Endothelial cell of umbilical vein (primary cell): ENCODE results near the gene LNPEP. TPM values are rescaled to one million over a fixed set of nuclear protein-coding genes. Genes with fewer than 3 reads are reported as not detected.

Experiments used
- BruUV-seq: library from RNA; stranded (reverse); fragments of 400-500 nt; replicated peaks from 2 replicates; lab custom pipeline; 2021; lab: Mats Ljungman, UMichigan
- CTCF ChIA-PET: fragments of 300-600, 350-600 bp; sonication (Branson Sonifier 250); formaldehyde crosslinking; loops from one replicate; lab custom pipeline; 2021; ENCODE audit warnings: antibody characterized with exemption, inconsistent platforms; lab: Charles Lee
- POLR2A ChIA-PET: fragments of 300-600, 350-600 bp; sonication (Branson Sonifier 250); formaldehyde crosslinking; loops from one replicate; lab custom pipeline; 2021; ENCODE audit warnings: antibody characterized with exemption, inconsistent platforms; lab: Charles Lee
- DNase-seq: peaks from one replicate; pipeline ENCODE4 v3.0.0-alpha.2; 2011; ENCODE audit warnings: low read depth, low spot score
- FAIRE-seq: peaks from 2 replicates; lab custom pipeline; 2011; peaks lifted over from hg19 to GRCh38; lab: Jason Lieb, UNC
- H2AFZ ChIP-seq: 2 replicates; pipeline ENCODE4 v1.6.0; 2012; ENCODE audit warnings: low read depth, low read length, control low read depth, inconsistent platforms
- H3K27ac ChIP-seq: 2 replicates; pipeline ENCODE4 v1.5.1; 2011; ENCODE audit warnings: low read depth, mild to moderate bottlenecking, control low read depth, low read length, moderate library complexity; ENCODE audit not compliant: insufficient read depth
- H3K27me3 ChIP-seq, 2 experiments: 2 replicates each; pipeline versions ENCODE4 v1.6.0 to v1.6.1; 2011; ENCODE audit warnings: low read length in 2 of 2, mixed read lengths in 1 of 2; ENCODE audit not compliant: control insufficient read depth in 2 of 2, insufficient read depth in 2 of 2
- H3K36me3 ChIP-seq, 2 experiments: 2 replicates in 1 of 2; 3 replicates in 1 of 2; pipeline ENCODE4 v1.5.1; 2011; ENCODE audit warnings: low read length in 2 of 2, mild to moderate bottlenecking in 1 of 2, moderate library complexity in 1 of 2; ENCODE audit not compliant: control insufficient read depth in 2 of 2, insufficient read depth in 2 of 2; ENCODE audit errors: extremely low read depth in 1 of 2
- H3K4me1 ChIP-seq: 3 replicates; pipeline ENCODE4 v1.5.1; 2011; ENCODE audit warnings: mild to moderate bottlenecking, low read length; ENCODE audit not compliant: control insufficient read depth, insufficient read depth; ENCODE audit errors: extremely low read depth
- H3K4me2 ChIP-seq: 2 replicates; pipeline ENCODE4 v1.6.1; 2011; ENCODE audit warnings: low read length, control low read depth, mixed read lengths; ENCODE audit not compliant: insufficient read depth
- H3K4me3 ChIP-seq, 3 experiments: fragments of 200-600 bp in 1 of 3; sonication (generic), shearing (Covaris generic) in 1 of 3; replicated peaks in 1 of 3; 2 replicates each; pipeline ENCODE4 v1.5.1; 2011 to 2016; ENCODE audit warnings: control low read depth in 3 of 3, low read length in 3 of 3, mild to moderate bottlenecking in 2 of 3, inconsistent platforms in 1 of 3, low read depth in 1 of 3, moderate library complexity in 1 of 3; ENCODE audit not compliant: insufficient read depth in 1 of 3
- H3K79me2 ChIP-seq: 2 replicates; pipeline ENCODE4 v1.6.0; 2012; ENCODE audit warnings: low read length, inconsistent platforms; ENCODE audit not compliant: control insufficient read depth, insufficient read depth
- H3K9ac ChIP-seq: replicated peaks from 2 replicates; pipeline ENCODE3; 2011; ENCODE audit warnings: low read length, control low read depth; ENCODE audit not compliant: insufficient read depth; ENCODE audit errors: extremely low read depth
- H3K9me1 ChIP-seq: replicated peaks from 3 replicates; pipeline ENCODE4 v1.6.0; 2011; ENCODE audit warnings: mild to moderate bottlenecking, low read length; ENCODE audit not compliant: control insufficient read depth, insufficient read depth; ENCODE audit errors: extremely low read depth
- H3K9me3 ChIP-seq: replicated peaks from 2 replicates; pipeline ENCODE4 v1.5.1; 2012; ENCODE audit warnings: low read length, inconsistent platforms; ENCODE audit not compliant: control insufficient read depth, insufficient read depth
- H4K20me1 ChIP-seq: replicated peaks from 2 replicates; pipeline ENCODE3; 2011; ENCODE audit warnings: mild to moderate bottlenecking, low read length; ENCODE audit not compliant: control insufficient read depth, insufficient read depth; ENCODE audit errors: extremely low read depth
- EZH2 ChIP-seq: IDR thresholded peaks from 2 replicates; pipeline ENCODE4 v1.6.1; 2012; ENCODE audit warnings: borderline replicate concordance, low read depth, mild to moderate bottlenecking, moderate library complexity, low read length, inconsistent platforms; ENCODE audit not compliant: severe bottlenecking
- FOS ChIP-seq: IDR thresholded peaks from 2 replicates; pipeline ENCODE4 v1.6.1; 2011; ENCODE audit warnings: mild to moderate bottlenecking, low read length, moderate library complexity, borderline replicate concordance; ENCODE audit not compliant: insufficient read depth
- GATA2 ChIP-seq: IDR thresholded peaks from 2 replicates; pipeline ENCODE4 v1.7.0; 2011; ENCODE audit warnings: low read depth, mild to moderate bottlenecking, moderate library complexity, mixed read lengths, low read length; ENCODE audit not compliant: insufficient read length, insufficient read depth
- JUN ChIP-seq: IDR thresholded peaks from 2 replicates; pipeline ENCODE4 v1.6.1; 2011; ENCODE audit warnings: borderline replicate concordance, low read depth; ENCODE audit not compliant: insufficient read length, insufficient read depth
- MAX ChIP-seq: IDR thresholded peaks from 2 replicates; pipeline ENCODE4 v1.6.1; 2011; ENCODE audit not compliant: insufficient read depth, insufficient read length
- MYC ChIP-seq: IDR thresholded peaks from one replicate; pipeline ENCODE4 v1.6.1; 2011; ENCODE audit warnings: mild to moderate bottlenecking, low read depth, low read length
- POLR2A ChIP-seq: IDR thresholded peaks from 2 replicates; pipeline ENCODE4 v1.6.1; 2012; ENCODE audit warnings: low read depth, mild to moderate bottlenecking, control low read depth, low read length
- POLR2AphosphoS5 ChIP-seq: IDR thresholded peaks from 2 replicates; pipeline ENCODE4 v1.6.1; 2012; ENCODE audit warnings: low read depth, mild to moderate bottlenecking, control low read depth, low read length, moderate library complexity; ENCODE audit not compliant: insufficient read depth
- dilution Hi-C: fragments of 300-500 bp; cut with MboI; formaldehyde crosslinking; loops from one replicate; pipeline ENCODE4 v1.15.0; 2019; ENCODE audit warnings: low sequenced_read_pairs; ENCODE audit not compliant: extremely low pct_ligation_motif_present
- intact Hi-C: fragments of 100-400 bp; cut with micrococcal nuclease; formaldehyde crosslinking; loops from one replicate; pipeline ENCODE4 v1.10.0; 2022
- polyA plus RNA-seq, 4 experiments: library from polyadenylated mRNA; depleted of rRNA in 3 of 4; stranded (reverse) in 3 of 4; unstranded in 1 of 4; fragments of >200 nt; gene quantifications; 2 replicates each; pipeline versions ENCODE4 v1.2.1 to v1.2.3, GENCODE V29; 2011 to 2012; ENCODE audit warnings: missing spikeins in 1 of 4
- total RNA-seq: library from RNA; stranded (reverse); gene quantifications from 2 replicates; pipeline ENCODE4 v1.2.3, GENCODE V29; 2021
- TF ChIP-seq, protein P1 (sequence below), 2 donors: IDR thresholded peaks; 1 replicate in 1 of 2; 2 replicates in 1 of 2; pipeline ENCODE4 v1.5.1; 2011; ENCODE audit warnings: low read length in 2 of 2, mild to moderate bottlenecking in 2 of 2, moderate library complexity in 2 of 2, control low read depth in 1 of 2, inconsistent platforms in 1 of 2, low read depth in 1 of 2; ENCODE audit not compliant: insufficient read depth in 1 of 2; ENCODE audit errors: extremely low read depth in 1 of 2

LNPEP gene
- total and polyA plus RNA-seq, 2 donors (not counting 3 experiments of a cell fraction or from before 2014, with no cell fraction given) = 7.0 to 23.5 TPM

DNA sequence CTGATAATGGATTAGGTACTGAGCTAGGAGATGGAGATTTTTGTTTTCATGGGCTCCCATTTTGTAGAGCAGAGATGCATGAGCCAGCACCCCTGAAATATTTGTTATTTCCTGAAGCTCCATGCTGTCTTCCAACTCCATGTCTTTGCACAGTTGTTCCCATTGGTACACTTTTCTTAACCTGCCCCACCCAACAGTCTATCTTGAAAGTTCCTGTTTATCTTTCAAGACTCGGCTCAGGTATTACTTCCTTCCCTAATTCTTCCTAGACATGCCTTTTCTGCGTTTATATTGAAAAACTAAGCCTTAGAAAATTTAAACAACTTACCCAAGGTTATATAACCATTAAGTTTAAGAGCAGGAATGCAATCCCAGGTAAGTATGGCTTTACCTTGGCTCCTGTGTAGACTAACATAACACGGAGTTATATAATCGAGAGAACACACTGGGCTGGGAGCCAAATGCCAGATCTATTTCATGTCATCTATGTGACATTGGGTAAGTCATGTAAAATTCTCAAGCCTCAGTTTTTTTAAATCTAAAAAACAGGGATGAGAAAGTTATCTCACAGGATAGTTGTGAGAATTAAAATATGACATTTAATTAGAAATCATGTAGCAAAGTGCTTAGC, 139.1 kb downstream of the LNPEP start:
- dilution Hi-C loops = no loop called here
- no peak for DNase-seq
- Histone ChIP-seq H3K27ac (no peak overlapping the region), H3K4me2 (no peak overlapping the region), H3K9me3 (no peaks in the 10 kb centered on the region), H3K27me3 (peaks cover 0 to 8% of the 10 kb centered on the region in 2 experiments), H4K20me1 (no peaks in the 10 kb centered on the region), H3K9me1 (no peaks in the 10 kb centered on the region), H3K36me3 (no peaks in the 10 kb centered on the region), H2AFZ (no peak overlapping the region), H3K4me1 (no peaks in the 10 kb centered on the region), H3K4me3 (no peak overlapping the region), H3K9ac (no peak overlapping the region), H3K79me2 (no peaks in the 10 kb centered on the region)
- TF ChIP-seq MAX (no peak), POLR2A (no peak), MYC (no peak), EZH2 (no peak), POLR2AphosphoS5 (no peak), FOS (no peak), GATA2 (no peak), JUN (no peak)
- TF ChIP-seq, protein P1, sequence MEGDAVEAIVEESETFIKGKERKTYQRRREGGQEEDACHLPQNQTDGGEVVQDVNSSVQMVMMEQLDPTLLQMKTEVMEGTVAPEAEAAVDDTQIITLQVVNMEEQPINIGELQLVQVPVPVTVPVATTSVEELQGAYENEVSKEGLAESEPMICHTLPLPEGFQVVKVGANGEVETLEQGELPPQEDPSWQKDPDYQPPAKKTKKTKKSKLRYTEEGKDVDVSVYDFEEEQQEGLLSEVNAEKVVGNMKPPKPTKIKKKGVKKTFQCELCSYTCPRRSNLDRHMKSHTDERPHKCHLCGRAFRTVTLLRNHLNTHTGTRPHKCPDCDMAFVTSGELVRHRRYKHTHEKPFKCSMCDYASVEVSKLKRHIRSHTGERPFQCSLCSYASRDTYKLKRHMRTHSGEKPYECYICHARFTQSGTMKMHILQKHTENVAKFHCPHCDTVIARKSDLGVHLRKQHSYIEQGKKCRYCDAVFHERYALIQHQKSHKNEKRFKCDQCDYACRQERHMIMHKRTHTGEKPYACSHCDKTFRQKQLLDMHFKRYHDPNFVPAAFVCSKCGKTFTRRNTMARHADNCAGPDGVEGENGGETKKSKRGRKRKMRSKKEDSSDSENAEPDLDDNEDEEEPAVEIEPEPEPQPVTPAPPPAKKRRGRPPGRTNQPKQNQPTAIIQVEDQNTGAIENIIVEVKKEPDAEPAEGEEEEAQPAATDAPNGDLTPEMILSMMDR (IDR thresholded peaks at IDR 0.05; ENCODE audit: extremely low read depth in 1 of 2, insufficient read depth in 1 of 2, low read depth in 1 of 2, low read length in 2 of 2) = no peak
- CTCF ChIA-PET = interaction anchor here (1.4 kb wide), 1 partner anchor 68 kb away, joined by 4 read pairs; the partner anchor contains the start of gene LIX1
- no TSS peak for BruUV-seq
- FAIRE-seq = no peak
- POLR2A ChIA-PET = no interaction called here
- intact Hi-C loops = no loop called here
